Keratinocyte (primary cell): ENCODE data around the gene ZNF524.

ENCODE experiments used
- CTCF ChIP-seq, 3 experiments: IDR thresholded peaks in 1 of 3; conservative IDR thresholded peaks in 1 of 3; optimal IDR thresholded peaks in 1 of 3; 2 replicates in 2 of 3; 3 replicates in 1 of 3; pipeline versions ENCODE3 to v1.5.1; 2011; ENCODE audit warnings: low read length in 3 of 3, mild to moderate bottlenecking in 3 of 3, moderate library complexity in 2 of 3, control low read depth in 1 of 3, inconsistent platforms in 1 of 3; ENCODE audit not compliant: insufficient read depth in 2 of 3; ENCODE audit errors: extremely low read depth in 1 of 3
- EZH2 ChIP-seq: IDR thresholded peaks from one replicate; pipeline ENCODE4 v1.6.1; 2012; ENCODE audit warnings: inconsistent platforms, mild to moderate bottlenecking, low read length, moderate library complexity

- no peak for TF ChIP-seq CTCF (optimal IDR thresholded peaks at IDR 0.05 in 1 of 3, IDR thresholded peaks at IDR 0.05 in 1 of 3, conservative IDR thresholded peaks at IDR 0.05 in 1 of 3; ENCODE audit: extremely low read depth in 1 of 3, insufficient read depth in 2 of 3, low read length in 3 of 3)
- TF ChIP-seq EZH2 = no peak
Measured at GRCh38 chr19:55619286-55619685, 19.2 kb downstream of the ZNF524 start.
